Stimulated activated naive CD8-positive, alpha-beta T cell treated with anti-CD3 and anti-CD28 coated beads, Interleukin-15, Interleukin-2, amounts not matched to agents 100 ng/mL and 50 ng/mL, for 24 hours (primary cell): ENCODE data around the gene ANGPTL5.
A peak's percentile ranks its signal among the peaks of the same experiment; 100 is the strongest.
"Not testable (repeated sequence)": the region's sequence is repeated elsewhere in the genome, so short reads cannot be mapped to it uniquely, and the experiment has no call there.

Source experiments
- H3K27ac Mint-ChIP-seq: one replicate; pipeline ENCODE4 v1.8.0; 2021; ENCODE audit warnings: mild to moderate bottlenecking, mixed read lengths
- H3K27me3 Mint-ChIP-seq: one replicate; pipeline ENCODE4 v1.8.0; 2021; ENCODE audit warnings: mixed read lengths
- H3K36me3 Mint-ChIP-seq: one replicate; pipeline ENCODE4 v1.8.0; 2021; ENCODE audit warnings: low read depth, mixed read lengths
- H3K4me1 Mint-ChIP-seq: one replicate; pipeline ENCODE4 v1.8.0; 2021; ENCODE audit warnings: low read depth, mixed read lengths
- H3K4me3 Mint-ChIP-seq: one replicate; pipeline ENCODE4 v1.8.0; 2021; ENCODE audit warnings: mild to moderate bottlenecking, mixed read lengths
- H3K9me3 Mint-ChIP-seq: one replicate; pipeline ENCODE4 v1.8.0; 2021; ENCODE audit warnings: mixed read lengths

Gene ANGPTL5

GRCh38 chr11:101916422-101916821 is at the start of gene ANGPTL5:
Gene ANGPTL5 (minus strand): TSS chr11:101916522. CDS start chr11:101907909, 8,613 bp downstream.
- Mint-ChIP-seq H3K27me3 (no peaks in the 10 kb centered on the region), H3K36me3 (no peaks in the 10 kb centered on the region), H3K4me1 (peaks cover 25% of the 10 kb centered on the region), H3K4me3 (peak within 1 kb of the TSS; percentile 90), H3K9me3 (no peaks in the 10 kb centered on the region), H3K27ac (peak within 1 kb of the TSS; percentile 85)

- not testable (repeated sequence) for H3K9me3 Mint-ChIP-seq, H3K27ac Mint-ChIP-seq, H3K4me3 Mint-ChIP-seq, H3K27me3 Mint-ChIP-seq, H3K4me1 Mint-ChIP-seq
- peaks cover 18% of the 10 kb centered on the region for H3K36me3 Mint-ChIP-seq
Measured at GRCh38 chr11:101964200-101964599, 47.9 kb upstream of the ANGPTL5 start.

- Mint-ChIP-seq H3K9me3 (no peaks in the 10 kb centered on the region), H3K36me3 (peaks cover 19% of the 10 kb centered on the region), H3K27ac (no peak overlapping the region), H3K4me1 (no peaks in the 10 kb centered on the region), H3K27me3 (no peaks in the 10 kb centered on the region), H3K4me3 (no peak overlapping the region)
Measured at GRCh38 chr11:101960231-101960630, 43.9 kb upstream of the ANGPTL5 start.

GRCh38 chr11:101955701-101956100 is 39.4 kb upstream of the ANGPTL5 start:
- Mint-ChIP-seq H3K27ac (no peak overlapping the region), H3K27me3 (no peaks in the 10 kb centered on the region), H3K4me1 (no peaks in the 10 kb centered on the region), H3K36me3 (peaks cover 11% of the 10 kb centered on the region), H3K4me3 (no peak overlapping the region), H3K9me3 (no peaks in the 10 kb centered on the region)

- Mint-ChIP-seq H3K36me3 (peaks cover 11% of the 10 kb centered on the region), H3K9me3 (no peaks in the 10 kb centered on the region), H3K27me3 (no peaks in the 10 kb centered on the region), H3K27ac (no peak overlapping the region), H3K4me3 (no peak overlapping the region), H3K4me1 (no peaks in the 10 kb centered on the region)
Measured at GRCh38 chr11:101955278-101955677, 39.0 kb upstream of the ANGPTL5 start.

- H3K9me3 Mint-ChIP-seq = no peaks in the 10 kb centered on the region
- H3K4me1 Mint-ChIP-seq = no peaks in the 10 kb centered on the region
- H3K4me3 Mint-ChIP-seq = no peak overlapping the region
- H3K27me3 Mint-ChIP-seq = no peaks in the 10 kb centered on the region
- H3K27ac Mint-ChIP-seq = no peak overlapping the region
- H3K36me3 Mint-ChIP-seq = no peaks in the 10 kb centered on the region
Measured at GRCh38 chr11:101949680-101950220, 33.4 kb upstream of the ANGPTL5 start.

GRCh38 chr11:101945448-101945847 is 29.1 kb upstream of the ANGPTL5 start:
- H3K9me3 Mint-ChIP-seq = no peaks in the 10 kb centered on the region
- H3K4me3 Mint-ChIP-seq = no peak overlapping the region
- H3K27ac Mint-ChIP-seq = no peak overlapping the region
- no peaks in the 10 kb centered on the region for H3K27me3 Mint-ChIP-seq
- no peaks in the 10 kb centered on the region for H3K36me3 Mint-ChIP-seq
- H3K4me1 Mint-ChIP-seq = no peaks in the 10 kb centered on the region

- Mint-ChIP-seq H3K27ac (no peak overlapping the region), H3K9me3 (no peaks in the 10 kb centered on the region), H3K36me3 (no peaks in the 10 kb centered on the region), H3K4me3 (no peak overlapping the region), H3K4me1 (no peaks in the 10 kb centered on the region), H3K27me3 (no peaks in the 10 kb centered on the region)
Measured at GRCh38 chr11:101944923-101945322, 28.6 kb upstream of the ANGPTL5 start.

- H3K4me3 Mint-ChIP-seq = no peak overlapping the region
- no peaks in the 10 kb centered on the region for H3K36me3 Mint-ChIP-seq
- no peaks in the 10 kb centered on the region for H3K27me3 Mint-ChIP-seq
- H3K9me3 Mint-ChIP-seq = no peaks in the 10 kb centered on the region
- no peak overlapping the region for H3K27ac Mint-ChIP-seq
- H3K4me1 Mint-ChIP-seq = no peaks in the 10 kb centered on the region
Measured at GRCh38 chr11:101940901-101941520, 24.7 kb upstream of the ANGPTL5 start.

GRCh38 chr11:101931692-101932091 is 15.4 kb upstream of the ANGPTL5 start:
- Mint-ChIP-seq H3K27ac (no peak overlapping the region), H3K27me3 (no peaks in the 10 kb centered on the region), H3K36me3 (no peaks in the 10 kb centered on the region), H3K4me1 (no peaks in the 10 kb centered on the region), H3K9me3 (peaks cover 4% of the 10 kb centered on the region), H3K4me3 (no peak overlapping the region)

- Mint-ChIP-seq H3K27ac (no peak overlapping the region), H3K36me3 (no peaks in the 10 kb centered on the region), H3K9me3 (peaks cover 4% of the 10 kb centered on the region), H3K27me3 (no peaks in the 10 kb centered on the region), H3K4me1 (no peaks in the 10 kb centered on the region), H3K4me3 (no peak overlapping the region)
Measured at GRCh38 chr11:101929294-101929915, 13.1 kb upstream of the ANGPTL5 start.

GRCh38 chr11:101923554-101923953 is 7.2 kb upstream of the ANGPTL5 start:
- H3K27ac Mint-ChIP-seq = no peak overlapping the region
- no peaks in the 10 kb centered on the region for H3K36me3 Mint-ChIP-seq
- no peaks in the 10 kb centered on the region for H3K4me1 Mint-ChIP-seq
- peaks cover 4% of the 10 kb centered on the region for H3K9me3 Mint-ChIP-seq
- no peaks in the 10 kb centered on the region for H3K27me3 Mint-ChIP-seq
- H3K4me3 Mint-ChIP-seq = no peak overlapping the region

- Mint-ChIP-seq H3K27me3 (no peaks in the 10 kb centered on the region), H3K4me1 (peaks cover 6% of the 10 kb centered on the region), H3K4me3 (no peak overlapping the region), H3K27ac (no peak overlapping the region), H3K36me3 (no peaks in the 10 kb centered on the region), H3K9me3 (no peaks in the 10 kb centered on the region)
Measured at GRCh38 chr11:101920992-101921391, 4.7 kb upstream of the ANGPTL5 start.

GRCh38 chr11:101917226-101917625 is 904 bp upstream of the ANGPTL5 start:
- H3K27me3 Mint-ChIP-seq = no peaks in the 10 kb centered on the region
- H3K9me3 Mint-ChIP-seq = no peaks in the 10 kb centered on the region
- H3K4me3 Mint-ChIP-seq = no peak overlapping the region
- no peak overlapping the region for H3K27ac Mint-ChIP-seq
- H3K36me3 Mint-ChIP-seq = no peaks in the 10 kb centered on the region
- peaks cover 25% of the 10 kb centered on the region for H3K4me1 Mint-ChIP-seq

GRCh38 chr11:101915791-101916291 is 481 bp downstream of the ANGPTL5 start:
- H3K27ac Mint-ChIP-seq = peak overlapping the region; percentile 85
- no peaks in the 10 kb centered on the region for H3K9me3 Mint-ChIP-seq
- H3K27me3 Mint-ChIP-seq = no peaks in the 10 kb centered on the region
- peaks cover 25% of the 10 kb centered on the region for H3K4me1 Mint-ChIP-seq
- H3K4me3 Mint-ChIP-seq = peak overlapping the region; percentile 90
- no peaks in the 10 kb centered on the region for H3K36me3 Mint-ChIP-seq
